H9 (cell line): ENCODE results near the gene CD207. TPM values are rescaled to one million over a fixed set of nuclear protein-coding genes. Genes with fewer than 3 reads are reported as not detected.

Source experiments
- DNase-seq: peaks from one replicate; pipeline ENCODE4 v3.0.0-alpha.2; 2017
- H2AFZ ChIP-seq: one replicate; pipeline ENCODE4 v1.6.1; 2013; ENCODE audit warnings: mild to moderate bottlenecking, low read length, control low read depth, moderate library complexity
- H2AK5ac ChIP-seq: 2 replicates; pipeline ENCODE4 v1.6.1; 2013; ENCODE audit warnings: low read length, control low read depth, mixed read lengths; ENCODE audit not compliant: insufficient read length
- H2BK120ac ChIP-seq: one replicate; pipeline ENCODE4 v1.6.1; 2013; ENCODE audit warnings: low read depth, mild to moderate bottlenecking, low read length, control low read depth, inconsistent platforms; ENCODE audit not compliant: poor library complexity, severe bottlenecking
- H2BK12ac ChIP-seq: 2 replicates; pipeline ENCODE4 v1.6.1; 2013; ENCODE audit warnings: low read length, control low read depth, mixed read lengths, low read depth; ENCODE audit not compliant: insufficient read length
- H2BK15ac ChIP-seq: 2 replicates; pipeline ENCODE4 v1.6.1; 2013; ENCODE audit warnings: low read depth, low read length, control low read depth
- H2BK20ac ChIP-seq: one replicate; pipeline ENCODE4 v1.6.1; 2013; ENCODE audit warnings: low read depth, mild to moderate bottlenecking, low read length, control low read depth, inconsistent platforms; ENCODE audit not compliant: poor library complexity, severe bottlenecking
- H2BK5ac ChIP-seq: 2 replicates; pipeline ENCODE4 v1.6.1; 2013; ENCODE audit warnings: low read length, control low read depth, mixed read lengths; ENCODE audit not compliant: insufficient read length
- H3K14ac ChIP-seq: 2 replicates; pipeline ENCODE4 v1.6.1; 2013; ENCODE audit warnings: low read length, control low read depth; ENCODE audit not compliant: insufficient read depth
- H3K18ac ChIP-seq: 2 replicates; pipeline ENCODE4 v1.6.1; 2013; ENCODE audit warnings: low read depth, mild to moderate bottlenecking, mixed read lengths, low read length, control low read depth; ENCODE audit not compliant: insufficient read length
- H3K23ac ChIP-seq: 2 replicates; pipeline ENCODE4 v1.6.1; 2013; ENCODE audit warnings: low read length, control low read depth, mixed read lengths, low read depth; ENCODE audit not compliant: insufficient read length
- H3K23me2 ChIP-seq: 2 replicates; pipeline ENCODE4 v1.6.1; 2013; ENCODE audit warnings: low read depth, mild to moderate bottlenecking, mixed read lengths, low read length, control low read depth; ENCODE audit not compliant: insufficient read length, poor library complexity, severe bottlenecking
- H3K27ac ChIP-seq: 2 replicates; pipeline ENCODE4 v1.5.1; 2013; ENCODE audit warnings: low read length, control low read depth, mixed read lengths, low read depth; ENCODE audit not compliant: insufficient read length
- H3K27me3 ChIP-seq: 2 replicates; pipeline ENCODE4 v1.6.1; 2013; ENCODE audit warnings: low read length, control low read depth, inconsistent platforms; ENCODE audit not compliant: insufficient read depth
- H3K4ac ChIP-seq: 2 replicates; pipeline ENCODE4 v1.6.1; 2013; ENCODE audit warnings: low read depth, mild to moderate bottlenecking, control low read depth, inconsistent platforms, low read length, moderate library complexity
- H3K4me1 ChIP-seq: 2 replicates; pipeline ENCODE4 v1.6.1; 2013; ENCODE audit warnings: low read length, control low read depth, inconsistent platforms; ENCODE audit not compliant: insufficient read depth
- H3K4me2 ChIP-seq: 2 replicates; pipeline ENCODE4 v1.6.1; 2013; ENCODE audit warnings: low read length, control low read depth, mixed read lengths; ENCODE audit not compliant: insufficient read length, insufficient read depth
- H3K56ac ChIP-seq: 2 replicates; pipeline ENCODE4 v1.6.1; 2013; ENCODE audit warnings: low read depth, mild to moderate bottlenecking, mixed read lengths, low read length, control low read depth; ENCODE audit not compliant: insufficient read length
- H3K79me1 ChIP-seq: 2 replicates; pipeline ENCODE4 v1.6.1; 2013; ENCODE audit warnings: low read depth, mild to moderate bottlenecking, moderate library complexity, low read length, control low read depth, inconsistent platforms; ENCODE audit not compliant: insufficient read depth, poor library complexity, severe bottlenecking
- H3K79me2 ChIP-seq: 2 replicates; pipeline ENCODE4 v1.6.1; 2013; ENCODE audit warnings: low read length, control low read depth, inconsistent platforms; ENCODE audit not compliant: insufficient read depth
- H3K9ac ChIP-seq: 2 replicates; pipeline ENCODE4 v1.6.1; 2013; ENCODE audit warnings: low read length, control low read depth, mixed read lengths; ENCODE audit not compliant: insufficient read length; ENCODE audit errors: extremely low read depth
- H3K9me3 ChIP-seq: one replicate; pipeline ENCODE4 v1.6.1; 2013; ENCODE audit warnings: low read depth, low read length, inconsistent platforms; ENCODE audit not compliant: control insufficient read depth
- H3T11ph ChIP-seq: one replicate; pipeline ENCODE4 v1.6.1; 2013; ENCODE audit warnings: mild to moderate bottlenecking, low read length, control low read depth, inconsistent platforms
- H4K20me1 ChIP-seq: one replicate; pipeline ENCODE4 v1.6.1; 2013; ENCODE audit not compliant: control insufficient read depth, insufficient read length, insufficient read depth
- H4K5ac ChIP-seq: 2 replicates; pipeline ENCODE4 v1.6.1; 2013; ENCODE audit warnings: low read depth, mild to moderate bottlenecking, mixed read lengths, low read length, control low read depth; ENCODE audit not compliant: insufficient read length
- H4K8ac ChIP-seq: replicated peaks from 2 replicates; pipeline ENCODE4 v1.6.1; 2013; ENCODE audit warnings: low read length, control low read depth, mixed read lengths, low read depth; ENCODE audit not compliant: insufficient read length
- H4K91ac ChIP-seq: 2 replicates; pipeline ENCODE4 v1.6.1; 2013; ENCODE audit warnings: low read depth, mild to moderate bottlenecking, moderate library complexity, mixed read lengths, low read length, control low read depth; ENCODE audit not compliant: insufficient read length
- H3K27ac Mint-ChIP-seq, 3 experiments: 2 replicates in 2 of 3; 3 replicates in 1 of 3; pipeline ENCODE4 v1.8.0; 2020 to 2021; ENCODE audit warnings: mixed read lengths in 3 of 3, mild to moderate bottlenecking in 1 of 3, moderate library complexity in 1 of 3
- H3K27me3 Mint-ChIP-seq: 2 replicates; pipeline ENCODE4 v1.8.0; 2021; ENCODE audit warnings: low read depth, mild to moderate bottlenecking, moderate library complexity, mixed read lengths
- H3K36me3 Mint-ChIP-seq, 3 experiments: 2 replicates in 2 of 3; 3 replicates in 1 of 3; pipeline ENCODE4 v1.8.0; 2020 to 2021; ENCODE audit warnings: low read depth in 3 of 3, mixed read lengths in 3 of 3; ENCODE audit not compliant: insufficient read depth in 1 of 3
- H3K4me1 Mint-ChIP-seq, 2 experiments: 2 replicates each; pipeline ENCODE4 v1.8.0; 2020; ENCODE audit warnings: mixed read lengths in 2 of 2
- H3K4me3 Mint-ChIP-seq, 2 experiments: 2 replicates in 1 of 2; 3 replicates in 1 of 2; pipeline ENCODE4 v1.8.0; 2020 to 2021; ENCODE audit warnings: mild to moderate bottlenecking in 2 of 2, mixed read lengths in 2 of 2, moderate library complexity in 1 of 2
- H3K9me3 Mint-ChIP-seq, 2 experiments: 2 replicates in 1 of 2; 3 replicates in 1 of 2; pipeline ENCODE4 v1.8.0; 2020; ENCODE audit warnings: mild to moderate bottlenecking in 2 of 2, mixed read lengths in 2 of 2, moderate library complexity in 1 of 2
- CTCF ChIP-seq: fragments of 200-600 bp; sonication (generic); conservative IDR thresholded peaks from 3 replicates; pipeline ENCODE4 v1.8.0; 2021; ENCODE audit warnings: antibody characterized with exemption, mild to moderate bottlenecking
- WGBS: extraction: QIAGEN DNeasy Blood & Tissue Kit; methylation state at CpG from one replicate; pipeline ENCODE4 v1.1.7; 2013; ENCODE audit warnings: missing lambda C conversion rate, low lambda C conversion rate, mixed read lengths; ENCODE audit not compliant: insufficient read length; ENCODE audit errors: extremely low coverage; 5-methylcytosine and 5-hydroxymethylcytosine counted together
- total RNA-seq: library from RNA; stranded (reverse); gene quantifications from 2 replicates; pipeline ENCODE4 v1.2.1, GENCODE V29; 2021

CD207 gene
- total RNA-seq, 1 experiment from 2014 or later: not detected

GRCh38 chr2:70831861-70832260, 3.8 kb downstream of the CD207 start:
- H2AK5ac ChIP-seq: no peak overlapping the region
- H3K79me1 ChIP-seq: no peaks in the 10 kb centered on the region
- no peak overlapping the region for H2BK120ac ChIP-seq
- no peak overlapping the region for H3K9ac ChIP-seq
- no peak overlapping the region for H4K91ac ChIP-seq
- no CpG with 5 or more reads among the region's 6 CpGs for WGBS
- no peak overlapping the region for H3T11ph ChIP-seq
- H2BK20ac ChIP-seq: no peak overlapping the region
- Mint-ChIP-seq H3K27ac (no peak overlapping the region), H3K36me3 (no peaks in the 10 kb centered on the region), H3K27me3 (peaks cover 52% of the 10 kb centered on the region), H3K9me3 (no peaks in the 10 kb centered on the region), H3K4me3 (no peak overlapping the region), H3K4me1 (peaks cover 16 to 20% of the 10 kb centered on the region in 2 experiments)
- H3K27me3 ChIP-seq: no peaks in the 10 kb centered on the region
- no peak overlapping the region for H3K23ac ChIP-seq
- no peak overlapping the region for H3K4ac ChIP-seq
- no peak overlapping the region for H4K8ac ChIP-seq
- no peak overlapping the region for H2AFZ ChIP-seq
- no peaks in the 10 kb centered on the region for H4K20me1 ChIP-seq
- H2BK5ac ChIP-seq: no peak overlapping the region
- TF ChIP-seq CTCF: no peak
- no peak overlapping the region for H3K27ac ChIP-seq
- H2BK15ac ChIP-seq: no peak overlapping the region
- H3K9me3 ChIP-seq: no peaks in the 10 kb centered on the region
- H3K18ac ChIP-seq: no peak overlapping the region
- no peak overlapping the region for H3K14ac ChIP-seq
- H3K23me2 ChIP-seq: no peaks in the 10 kb centered on the region
- H4K5ac ChIP-seq: no peak overlapping the region
- H3K56ac ChIP-seq: no peak overlapping the region
- H3K4me1 ChIP-seq: peaks cover 2% of the 10 kb centered on the region; the same call in 1 of the 2 replicates
- H3K4me2 ChIP-seq: no peak overlapping the region
- H3K79me2 ChIP-seq: no peaks in the 10 kb centered on the region
- DNase-seq: no peak
- no peak overlapping the region for H2BK12ac ChIP-seq
